HG03460 (cell line): ENCODE measurements around the gene TKT.
"Not testable (repeated sequence)": the region's sequence is repeated elsewhere in the genome, so short reads cannot be mapped to it uniquely, and the experiment has no call there.

Experiments
- ATAC-seq: cut with Tn5 transposase; IDR thresholded peaks from one replicate; pipeline ENCODE4 v1.9.1; 2021; ENCODE audit not compliant: unreplicated experiment

Gene TKT, protein sequence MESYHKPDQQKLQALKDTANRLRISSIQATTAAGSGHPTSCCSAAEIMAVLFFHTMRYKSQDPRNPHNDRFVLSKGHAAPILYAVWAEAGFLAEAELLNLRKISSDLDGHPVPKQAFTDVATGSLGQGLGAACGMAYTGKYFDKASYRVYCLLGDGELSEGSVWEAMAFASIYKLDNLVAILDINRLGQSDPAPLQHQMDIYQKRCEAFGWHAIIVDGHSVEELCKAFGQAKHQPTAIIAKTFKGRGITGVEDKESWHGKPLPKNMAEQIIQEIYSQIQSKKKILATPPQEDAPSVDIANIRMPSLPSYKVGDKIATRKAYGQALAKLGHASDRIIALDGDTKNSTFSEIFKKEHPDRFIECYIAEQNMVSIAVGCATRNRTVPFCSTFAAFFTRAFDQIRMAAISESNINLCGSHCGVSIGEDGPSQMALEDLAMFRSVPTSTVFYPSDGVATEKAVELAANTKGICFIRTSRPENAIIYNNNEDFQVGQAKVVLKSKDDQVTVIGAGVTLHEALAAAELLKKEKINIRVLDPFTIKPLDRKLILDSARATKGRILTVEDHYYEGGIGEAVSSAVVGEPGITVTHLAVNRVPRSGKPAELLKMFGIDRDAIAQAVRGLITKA

DNA sequence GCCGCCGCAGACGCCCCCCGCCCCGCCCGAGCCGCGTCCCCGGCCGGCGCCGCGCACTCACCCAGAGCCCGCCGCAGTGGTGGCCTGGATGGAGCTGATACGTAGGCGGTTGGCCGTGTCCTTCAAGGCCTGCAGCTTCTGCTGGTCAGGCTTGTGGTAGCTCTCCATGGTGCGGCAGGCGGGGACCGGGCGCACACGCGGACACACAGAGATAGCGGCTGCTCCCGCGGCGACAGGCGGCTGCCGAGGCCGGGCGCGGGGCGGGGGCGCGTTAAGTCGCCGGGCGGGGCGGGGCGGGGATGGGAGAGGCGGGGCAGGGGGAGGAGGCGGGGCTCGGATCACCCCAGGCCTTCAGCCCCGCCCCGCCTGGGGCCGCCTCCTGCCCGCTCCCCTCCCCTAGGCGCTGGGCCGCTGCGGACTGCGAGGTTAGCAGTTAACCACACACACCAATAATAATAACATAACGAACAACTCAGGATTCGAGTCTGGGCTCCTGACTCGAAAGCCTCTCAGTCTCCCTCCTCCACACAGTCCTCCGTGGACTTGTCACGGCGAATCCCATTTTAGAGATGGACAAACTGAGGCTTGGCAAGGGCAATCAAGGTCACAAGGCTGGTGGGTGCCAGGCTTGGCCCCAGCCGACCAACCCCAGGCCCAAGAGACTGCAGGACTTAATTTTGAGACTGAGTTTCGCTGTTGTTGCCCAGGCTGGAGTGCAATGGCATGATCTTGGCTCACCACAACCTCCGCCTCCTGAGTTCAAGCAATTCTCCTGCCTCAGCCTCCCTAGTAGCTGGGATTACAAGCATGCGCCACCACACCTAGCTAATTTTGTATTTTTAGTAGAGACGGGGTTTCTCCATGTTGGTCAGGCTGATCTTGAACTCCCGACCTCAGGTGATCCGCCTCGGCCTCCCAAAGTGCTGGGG lies at the start of gene TKT:
Gene TKT, minus strand, starts transcription at position 248 of the 929 bp plus-strand sequence. Its CDS starts 80 bp downstream, at position 168.
- peak; percentile 57 for ATAC-seq

DNA sequence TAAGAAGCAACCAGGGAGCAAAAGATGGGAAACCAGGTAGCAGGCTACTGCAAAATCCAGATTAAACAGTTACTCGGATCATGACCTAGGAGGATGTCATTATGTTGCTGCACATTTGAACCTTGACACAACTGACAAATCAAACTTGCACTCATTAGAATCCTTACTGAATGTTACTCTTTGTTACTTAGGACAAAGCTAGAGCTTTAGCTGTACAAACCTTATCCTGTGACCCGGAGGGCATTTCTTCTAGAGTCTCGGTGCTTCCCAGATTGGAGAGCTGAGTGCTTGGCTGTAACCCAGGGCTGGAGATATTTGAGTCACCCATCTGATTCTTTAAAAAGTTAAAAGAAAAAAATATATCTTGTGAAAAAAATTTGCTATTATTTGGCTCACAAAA lies 48.1 kb upstream of the TKT start:
- ATAC-seq: no peak

DNA sequence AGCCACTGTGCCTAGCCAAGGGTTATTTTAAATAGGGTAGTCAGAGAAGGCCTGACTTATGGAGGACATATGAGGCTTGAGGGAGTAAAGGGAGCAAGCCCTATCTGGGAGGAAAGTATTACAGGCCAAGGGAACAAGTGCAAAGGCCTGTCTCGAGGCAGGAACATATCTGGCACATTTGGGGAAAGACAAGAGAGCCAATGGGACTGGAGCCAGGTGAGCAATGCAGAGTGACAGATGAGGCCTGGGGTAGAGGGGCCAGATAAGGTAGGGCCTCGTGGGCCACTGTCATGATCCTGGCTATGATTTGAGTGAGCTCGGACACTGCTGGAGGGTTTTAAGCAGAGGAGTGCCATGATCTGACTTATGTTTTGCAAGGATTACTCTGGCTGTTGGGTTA lies 47.7 kb upstream of the TKT start:
- no peak for ATAC-seq

- no peak for ATAC-seq
These were observed 45.0 kb upstream of the TKT start for GRCh38 chr3:53300826-53301225.

- ATAC-seq: peak; percentile 61
These were observed 43.8 kb upstream of the TKT start for GRCh38 chr3:53299611-53300023.

DNA sequence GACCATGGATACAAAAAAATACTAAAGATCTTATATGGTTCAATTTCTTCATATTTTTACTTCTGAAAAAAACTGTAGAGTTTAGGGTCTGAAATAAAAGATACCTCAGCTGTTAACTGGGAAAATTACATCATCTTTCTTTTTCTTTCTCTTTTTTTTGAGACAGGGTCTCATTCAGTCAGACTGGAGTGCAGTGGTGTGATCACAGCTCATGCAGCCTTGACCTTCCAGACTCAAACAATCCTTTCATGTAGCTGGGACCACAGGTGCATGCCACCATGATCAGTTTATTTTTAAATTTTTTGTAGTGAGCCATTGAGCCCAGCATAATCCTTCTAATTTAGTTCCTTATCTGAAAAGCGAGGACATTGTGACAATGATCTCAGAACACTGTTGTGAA lies 39.6 kb upstream of the TKT start:
- ATAC-seq: no peak

GRCh38 chr3:53293867-53294266 lies 38.0 kb upstream of the TKT start:
- ATAC-seq: no peak

GRCh38 chr3:53288214-53288613 lies 32.4 kb upstream of the TKT start:
- no peak for ATAC-seq

- no peak for ATAC-seq
These were observed 31.4 kb upstream of the TKT start for GRCh38 chr3:53287131-53287629.

DNA sequence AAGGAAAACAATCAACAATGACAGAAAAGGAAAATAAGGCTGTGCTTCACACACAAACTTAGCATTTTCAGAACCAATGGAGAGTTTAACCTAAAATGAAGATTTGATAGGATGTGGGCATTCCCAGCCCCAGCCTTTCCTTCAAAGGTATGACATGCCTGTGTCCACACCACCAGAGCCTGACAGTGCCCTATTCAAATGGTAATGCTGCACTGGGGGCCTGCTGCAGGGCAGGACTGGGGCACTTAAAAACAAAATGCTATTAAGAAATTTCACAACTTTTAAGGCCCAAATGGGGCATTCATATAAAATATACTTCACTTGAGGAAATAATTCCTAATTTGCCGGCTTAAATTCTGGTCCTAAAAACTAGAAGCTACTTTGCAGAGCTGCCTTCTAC lies 30.9 kb upstream of the TKT start:
- ATAC-seq: no peak

- no peak for ATAC-seq
These were observed 26.8 kb upstream of the TKT start for GRCh38 chr3:53282581-53282980.

DNA sequence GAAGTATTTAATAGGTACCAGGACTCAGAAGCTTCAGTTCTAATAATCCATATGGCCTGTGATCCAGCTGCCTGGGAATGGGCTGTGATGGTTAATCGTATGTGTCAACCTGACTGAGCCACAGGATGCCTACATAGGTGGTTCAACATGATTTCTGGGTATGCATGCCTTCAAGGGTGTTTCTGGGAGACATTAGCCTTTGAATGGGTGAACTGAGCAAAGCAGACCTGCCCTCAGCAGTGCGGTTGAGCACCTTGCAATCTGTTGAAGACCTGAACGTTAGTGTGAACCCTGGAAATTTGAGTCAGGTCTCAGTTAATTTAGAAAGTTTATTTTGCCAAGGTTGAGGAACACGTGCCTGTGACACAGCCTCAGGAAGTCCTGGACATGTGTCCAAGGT lies 22.8 kb upstream of the TKT start:
- ATAC-seq: no peak

DNA sequence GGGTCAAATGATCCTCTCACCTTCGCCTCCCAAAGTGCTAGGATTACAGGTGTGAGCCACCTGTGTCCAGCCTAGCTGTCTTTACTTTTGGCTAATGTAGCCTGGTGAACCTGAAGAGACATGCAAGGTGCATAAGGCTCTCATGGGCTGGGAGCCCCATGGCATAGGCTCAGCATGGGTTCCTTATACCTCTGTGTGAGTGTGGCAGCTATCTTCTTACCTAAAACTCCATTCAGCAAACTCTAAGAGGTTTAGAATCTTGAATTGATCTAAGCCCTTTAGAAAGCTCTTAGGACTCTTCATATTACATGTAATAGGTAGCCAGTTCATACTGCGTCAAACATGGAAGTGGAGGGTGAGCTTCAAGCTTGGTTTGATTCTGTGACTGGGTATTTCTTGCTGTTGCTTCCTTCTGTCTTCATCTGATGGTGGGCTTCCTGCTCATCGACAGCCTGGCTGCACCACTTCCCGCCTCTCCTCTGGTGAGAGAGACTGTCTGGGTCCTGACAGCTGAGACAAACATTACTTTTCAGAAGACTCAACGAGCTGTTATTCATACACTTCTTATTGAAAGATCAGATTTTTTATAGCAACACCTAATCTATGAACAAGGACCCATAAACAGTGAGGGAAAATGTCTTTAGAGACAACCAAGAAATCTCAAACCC lies 19.2 kb upstream of the TKT start:
- ATAC-seq: no peak

GRCh38 chr3:53273146-53273670 lies 17.4 kb upstream of the TKT start:
- ATAC-seq: no peak

DNA sequence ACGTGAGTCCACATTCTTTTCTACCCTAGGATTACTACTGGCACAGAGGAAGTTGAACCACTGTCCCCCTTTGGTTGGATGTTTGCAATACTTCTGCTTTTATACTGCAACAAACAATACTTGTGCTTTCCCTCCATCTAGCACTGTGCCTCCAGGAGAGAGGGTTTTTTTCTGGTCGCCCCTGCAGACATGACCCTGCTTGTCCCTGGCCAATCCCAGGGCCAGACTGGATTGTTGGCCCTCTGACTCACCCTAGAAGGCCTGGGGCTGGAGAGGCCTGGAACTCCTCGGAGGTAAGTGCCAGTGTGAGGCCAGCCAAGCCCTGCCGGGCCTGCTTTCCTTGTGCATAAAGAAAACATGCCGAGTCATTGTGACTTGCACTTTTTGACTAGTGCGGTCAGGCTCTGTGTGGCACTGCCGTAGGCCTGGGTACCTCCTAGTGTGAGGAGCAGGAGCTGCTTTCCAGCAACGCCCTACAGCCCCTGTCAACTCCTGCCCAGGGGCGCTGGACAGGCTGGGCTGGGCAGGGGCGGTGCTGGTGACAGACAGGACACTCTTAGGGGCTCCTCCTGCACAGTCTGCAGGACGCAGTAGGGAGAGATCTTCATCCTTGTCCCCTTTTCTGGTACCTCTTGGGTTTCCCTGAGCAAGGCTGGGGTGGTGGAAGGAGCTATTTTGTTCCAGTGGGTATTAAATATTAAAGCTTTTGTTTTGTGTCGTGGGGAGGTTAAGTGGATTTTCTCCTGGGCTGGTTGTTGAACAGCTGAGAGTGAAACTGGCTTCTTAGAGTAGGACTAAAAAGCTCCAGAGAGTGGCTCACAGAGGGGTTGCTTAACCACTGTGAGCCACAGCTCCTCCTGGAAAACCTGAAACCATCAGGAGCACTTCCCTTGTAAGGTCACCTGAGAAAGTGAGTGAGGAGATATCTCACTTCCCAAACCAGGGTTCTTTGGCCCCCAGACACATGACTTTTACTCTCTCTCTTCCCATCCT lies 14.4 kb upstream of the TKT start:
- ATAC-seq: peak; percentile 73

- ATAC-seq: not testable (repeated sequence)
These were observed 13.4 kb upstream of the TKT start for GRCh38 chr3:53269193-53269592.

GRCh38 chr3:53267766-53268165 lies 11.9 kb upstream of the TKT start:
- no peak for ATAC-seq

DNA sequence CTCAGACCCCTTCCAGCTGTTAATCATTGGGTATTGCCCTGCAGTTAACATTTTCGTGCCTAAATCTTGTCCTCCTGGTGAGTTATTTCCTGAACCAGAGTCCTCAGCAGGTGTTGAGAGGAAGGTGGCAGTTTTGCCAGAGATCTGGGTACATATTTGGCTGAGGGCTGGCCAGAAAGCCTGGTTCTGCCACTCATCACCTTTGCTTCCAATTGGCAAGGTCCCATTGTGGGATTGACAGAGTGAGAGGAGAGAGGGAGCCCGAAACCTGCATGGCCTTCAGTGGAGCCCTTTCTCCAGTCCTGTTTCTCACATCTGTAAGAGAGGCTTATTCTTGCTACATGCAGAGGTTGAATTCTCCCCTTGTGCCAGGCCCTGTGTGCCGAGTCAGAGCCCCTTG lies 8.9 kb upstream of the TKT start:
- no peak for ATAC-seq

- no peak for ATAC-seq
These were observed 8.1 kb upstream of the TKT start for GRCh38 chr3:53263907-53264306.
